Endothelial cell of umbilical vein (primary cell): ENCODE data around the gene SULT4A1.

Experiments used
- EZH2 ChIP-seq: IDR thresholded peaks from 2 replicates; pipeline ENCODE4 v1.6.1; 2012; ENCODE audit warnings: borderline replicate concordance, low read depth, mild to moderate bottlenecking, moderate library complexity, low read length, inconsistent platforms; ENCODE audit not compliant: severe bottlenecking
- JUN ChIP-seq: IDR thresholded peaks from 2 replicates; pipeline ENCODE4 v1.6.1; 2011; ENCODE audit warnings: borderline replicate concordance, low read depth; ENCODE audit not compliant: insufficient read length, insufficient read depth
- POLR2A ChIP-seq: IDR thresholded peaks from 2 replicates; pipeline ENCODE4 v1.6.1; 2012; ENCODE audit warnings: low read depth, mild to moderate bottlenecking, control low read depth, low read length
- POLR2AphosphoS5 ChIP-seq: IDR thresholded peaks from 2 replicates; pipeline ENCODE4 v1.6.1; 2012; ENCODE audit warnings: low read depth, mild to moderate bottlenecking, control low read depth, low read length, moderate library complexity; ENCODE audit not compliant: insufficient read depth
- TF ChIP-seq, protein P1 (sequence below), 2 donors: IDR thresholded peaks; 1 replicate in 1 of 2; 2 replicates in 1 of 2; pipeline ENCODE4 v1.5.1; 2011; ENCODE audit warnings: low read length in 2 of 2, mild to moderate bottlenecking in 2 of 2, moderate library complexity in 2 of 2, control low read depth in 1 of 2, inconsistent platforms in 1 of 2, low read depth in 1 of 2; ENCODE audit not compliant: insufficient read depth in 1 of 2; ENCODE audit errors: extremely low read depth in 1 of 2

DNA sequence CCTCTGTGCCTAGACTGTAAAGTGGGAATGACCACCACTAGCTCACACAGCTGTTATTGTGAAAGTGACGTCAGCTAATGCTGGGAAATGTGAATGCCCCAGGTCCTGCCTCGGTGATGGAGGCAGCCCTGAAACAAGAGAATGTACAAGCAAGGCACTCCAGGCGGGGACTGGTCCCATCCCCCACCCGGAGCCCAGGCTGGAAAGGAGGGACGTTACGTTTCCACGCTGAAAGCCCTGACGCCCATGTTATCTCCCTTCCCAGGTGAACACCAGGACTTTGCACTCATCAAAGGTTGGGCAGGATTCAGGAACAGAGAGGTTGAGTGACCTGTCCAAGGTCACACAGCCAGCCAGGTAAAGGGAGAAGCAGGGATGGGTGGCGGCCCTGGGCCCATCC is 784 bp downstream of the SULT4A1 start:
- TF ChIP-seq, protein P1, sequence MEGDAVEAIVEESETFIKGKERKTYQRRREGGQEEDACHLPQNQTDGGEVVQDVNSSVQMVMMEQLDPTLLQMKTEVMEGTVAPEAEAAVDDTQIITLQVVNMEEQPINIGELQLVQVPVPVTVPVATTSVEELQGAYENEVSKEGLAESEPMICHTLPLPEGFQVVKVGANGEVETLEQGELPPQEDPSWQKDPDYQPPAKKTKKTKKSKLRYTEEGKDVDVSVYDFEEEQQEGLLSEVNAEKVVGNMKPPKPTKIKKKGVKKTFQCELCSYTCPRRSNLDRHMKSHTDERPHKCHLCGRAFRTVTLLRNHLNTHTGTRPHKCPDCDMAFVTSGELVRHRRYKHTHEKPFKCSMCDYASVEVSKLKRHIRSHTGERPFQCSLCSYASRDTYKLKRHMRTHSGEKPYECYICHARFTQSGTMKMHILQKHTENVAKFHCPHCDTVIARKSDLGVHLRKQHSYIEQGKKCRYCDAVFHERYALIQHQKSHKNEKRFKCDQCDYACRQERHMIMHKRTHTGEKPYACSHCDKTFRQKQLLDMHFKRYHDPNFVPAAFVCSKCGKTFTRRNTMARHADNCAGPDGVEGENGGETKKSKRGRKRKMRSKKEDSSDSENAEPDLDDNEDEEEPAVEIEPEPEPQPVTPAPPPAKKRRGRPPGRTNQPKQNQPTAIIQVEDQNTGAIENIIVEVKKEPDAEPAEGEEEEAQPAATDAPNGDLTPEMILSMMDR (IDR thresholded peaks at IDR 0.05; ENCODE audit: extremely low read depth in 1 of 2, insufficient read depth in 1 of 2, low read depth in 1 of 2, low read length in 2 of 2), result no peak
- TF ChIP-seq POLR2A (no peak), JUN (no peak), POLR2AphosphoS5 (no peak), EZH2 (no peak)
